Measurements from ENCODE around the gene CEP250. TPM values are rescaled to one million over a fixed set of nuclear protein-coding genes. Genes with fewer than 3 reads are reported as not detected.

Gene CEP250
- total and polyA plus RNA-seq, 2 of the 4 experiments (the other 2 are of a cell fraction) = 22.7 to 35.1 TPM

DNA sequence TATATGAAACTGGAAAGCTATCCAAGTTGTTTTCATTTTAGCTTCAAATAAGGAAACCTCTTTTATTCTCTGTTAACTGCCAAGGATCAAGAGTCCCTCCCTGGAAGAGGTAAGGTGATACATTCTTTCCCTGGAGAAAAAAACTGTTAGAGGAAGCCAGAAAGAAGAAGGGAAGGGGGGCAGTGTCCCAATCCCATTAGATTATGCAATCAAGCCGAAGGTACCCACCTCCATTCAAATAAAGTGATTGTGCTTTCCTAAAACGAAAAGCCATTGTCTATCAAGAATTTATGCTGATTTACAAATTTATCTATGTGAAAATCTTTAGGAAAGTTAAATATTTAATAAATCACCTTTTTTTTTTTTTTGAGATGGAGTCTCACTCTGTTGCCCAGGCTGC, 34.1 kb upstream of the CEP250 start:
- no CpG with 5 or more reads among the region's 2 CpGs for WGBS, 2 experiments (ENCODE audit: extremely low coverage in 2 of 2, insufficient read length in 1 of 2)
- Histone ChIP-seq H3K9me1 (ENCODE audit: insufficient read depth, low read length) (no peaks in the 10 kb centered on the region), H3K36me3 (ENCODE audit: control insufficient read depth, insufficient read depth, low read length) (no peaks in the 10 kb centered on the region), H3K27me3 (ENCODE audit: control insufficient read depth, insufficient read depth, low read length) (peaks cover 7% of the 10 kb centered on the region), H3K4me3 (ENCODE audit: insufficient read depth, low read depth, low read length) (no peak overlapping the region), H3K27ac (ENCODE audit: insufficient read depth, low read length) (no peak overlapping the region), H2BK15ac (ENCODE audit: low read depth, low read length) (no peak overlapping the region), H3K56ac (ENCODE audit: extremely low read depth, insufficient read depth, low read length) (no peak overlapping the region), H3K14ac (replicated peaks; ENCODE audit: low read depth, low read length) (no peak overlapping the region), H2BK20ac (ENCODE audit: low read depth, low read length) (no peak overlapping the region), H2AK5ac (ENCODE audit: low read depth, low read length) (no peak overlapping the region), H3K4me1 (ENCODE audit: control insufficient read depth, insufficient read depth, low read length) (no peaks in the 10 kb centered on the region), H3K18ac (ENCODE audit: low read depth, low read length) (no peak overlapping the region), H2BK5ac (ENCODE audit: low read depth, low read length, poor library complexity, severe bottlenecking) (no peak overlapping the region), H4K91ac (ENCODE audit: insufficient read depth, low read depth, low read length) (no peak overlapping the region), H3K9ac (ENCODE audit: low read depth, low read length) (no peak overlapping the region), H3K4ac (ENCODE audit: low read depth, low read length) (no peak overlapping the region), H4K20me1 (ENCODE audit: insufficient read depth, low read length) (no peaks in the 10 kb centered on the region), H3K4me2 (ENCODE audit: low read depth, low read length) (no peak overlapping the region), H2AK9ac (replicated peaks; ENCODE audit: low read depth, low read length, poor library complexity) (no peak overlapping the region), H4K8ac (ENCODE audit: low read depth in 2 of 2, low read length in 2 of 2) (no peak overlapping the region), H2BK120ac (ENCODE audit: low read depth, low read length) (no peak overlapping the region), H3K9me3 (ENCODE audit: control insufficient read depth, insufficient read depth, low read length) (no peaks in the 10 kb centered on the region), H3K79me1 (ENCODE audit: low read depth in 1 of 2, low read length in 2 of 2) (no peaks in the 10 kb centered on the region), H2AFZ (replicated peaks; ENCODE audit: low read length, poor library complexity) (no peak overlapping the region), H4K5ac (ENCODE audit: low read depth, low read length) (no peak overlapping the region), H3K23ac (ENCODE audit: low read depth, low read length) (no peak overlapping the region)
- intact Hi-C loops (cut with micrococcal nuclease) = no loop called here
- CTCF ChIA-PET = interaction anchor here (0.7 kb wide), 1 partner anchor 26 kb away, joined by 3 read pairs; no protein-coding TSS in a partner anchor
- ATAC-seq (ENCODE audit: low read depth) (no peak), DNase-seq (no peak)
- TF ChIP-seq CEBPB (IDR thresholded peaks at IDR 0.05; ENCODE audit: low read depth, low read length) (no peak), RCOR1 (IDR thresholded peaks at IDR 0.05; ENCODE audit: insufficient replicate concordance, low read length) (no peak), SMC3 (IDR thresholded peaks at IDR 0.05; ENCODE audit: low read depth, low read length) (no peak), ELK1 (IDR thresholded peaks at IDR 0.05; ENCODE audit: borderline replicate concordance, low read depth, low read length) (no peak)
- POLR2A ChIA-PET (ENCODE audit: unreplicated experiment) = no interaction called here
- no TSS peak for BruUV-seq (replicated peaks)
- in situ Hi-C loops (cut with MboI; ENCODE audit: low sequenced_read_pairs) = no loop called here
- dilution Hi-C loops (cut with HindIII; ENCODE audit: low sequenced_read_pairs, unreplicated experiment) = no loop called here
